Smooth muscle cell (in vitro differentiated cells): ENCODE results near the gene DNAAF1. TPM values are rescaled to one million over a fixed set of nuclear protein-coding genes. Genes with fewer than 3 reads are reported as not detected.

ENCODE experiments used
- DNase-seq: peaks from one replicate; lab custom pipeline; 2025; ENCODE audit not compliant: unreplicated experiment; lab: John Stamatoyannopoulos, UW
- H2AFZ ChIP-seq: fragments of 200-600 bp; sonication (generic); 2 replicates; pipeline ENCODE4 v1.6.0; 2016; ENCODE audit warnings: antibody characterized with exemption, low read depth, mild to moderate bottlenecking
- H3F3A ChIP-seq: fragments of 200-600 bp; sonication (generic); 2 replicates; pipeline ENCODE4 v1.6.0; 2017; ENCODE audit warnings: antibody characterized with exemption, low read depth
- H3K27ac ChIP-seq: fragments of 200-600 bp; sonication (generic); 2 replicates; pipeline ENCODE4 v1.5.1; 2016; ENCODE audit warnings: low read depth, mild to moderate bottlenecking
- H3K27me3 ChIP-seq: fragments of 200-600 bp; sonication (generic); 2 replicates; pipeline ENCODE4 v1.6.1; 2016; ENCODE audit warnings: low read depth, mild to moderate bottlenecking
- H3K36me3 ChIP-seq: fragments of 200-600 bp; sonication (generic); 2 replicates; pipeline ENCODE4 v1.5.1; 2016; ENCODE audit warnings: low read depth
- H3K4me1 ChIP-seq: fragments of 200-600 bp; sonication (generic); 2 replicates; pipeline ENCODE4 v1.5.1; 2016; ENCODE audit warnings: low read depth
- H3K4me2 ChIP-seq: fragments of 200-600 bp; sonication (generic); 2 replicates; pipeline ENCODE4 v1.6.0; 2016; ENCODE audit warnings: mild to moderate bottlenecking
- H3K4me3 ChIP-seq: fragments of 200-600 bp; sonication (generic); 2 replicates; pipeline ENCODE4 v1.5.1; 2016; ENCODE audit warnings: mild to moderate bottlenecking
- H3K79me2 ChIP-seq: fragments of 200-600 bp; sonication (generic); 2 replicates; pipeline ENCODE4 v1.6.0; 2016; ENCODE audit warnings: low read depth, mild to moderate bottlenecking
- H3K9ac ChIP-seq: fragments of 200-600 bp; sonication (generic); 2 replicates; pipeline ENCODE4 v1.6.0; 2016; ENCODE audit warnings: low read depth
- H3K9me3 ChIP-seq: fragments of 200-600 bp; sonication (generic); replicated peaks from 2 replicates; pipeline ENCODE4 v1.5.1; 2016; ENCODE audit warnings: low read depth
- H4K20me1 ChIP-seq: fragments of 200-600 bp; sonication (generic); 2 replicates; pipeline ENCODE4 v1.6.0; 2016; ENCODE audit warnings: low read depth
- WGBS: methylation state at CpG from one replicate; pipeline ENCODE4 v1.1.7; 2016; ENCODE audit warnings: low lambda C conversion rate; 5-methylcytosine and 5-hydroxymethylcytosine counted together
- polyA plus RNA-seq: library from polyadenylated mRNA; unstranded; fragments of >200 nt; fragmentation: Nextera tagmentation; extraction: Ambion mirVana; gene quantifications from 2 replicates; pipeline ENCODE4 v1.2.1, GENCODE V29; 2016
- total RNA-seq: library from RNA; depleted of rRNA; stranded (reverse); fragments of >200 nt; gene quantifications from 2 replicates; pipeline ENCODE4 v1.2.3, GENCODE V29; 2014
- TF ChIP-seq, protein P1 (sequence below): fragments of 200-600 bp; sonication (generic); IDR thresholded peaks from 2 replicates; pipeline ENCODE4 v1.5.1; 2017; ENCODE audit warnings: borderline replicate concordance, mild to moderate bottlenecking, antibody characterized with exemption; ENCODE audit not compliant: insufficient read depth, poor library complexity, severe bottlenecking

Gene DNAAF1
- total and polyA plus RNA-seq, 2 experiments from 2014 or later = 0.09 TPM; not detected in 1

GRCh38 chr16:84205976-84206691 lies 61.0 kb downstream of the DNAAF1 start:
- DNase-seq = no peak

DNA sequence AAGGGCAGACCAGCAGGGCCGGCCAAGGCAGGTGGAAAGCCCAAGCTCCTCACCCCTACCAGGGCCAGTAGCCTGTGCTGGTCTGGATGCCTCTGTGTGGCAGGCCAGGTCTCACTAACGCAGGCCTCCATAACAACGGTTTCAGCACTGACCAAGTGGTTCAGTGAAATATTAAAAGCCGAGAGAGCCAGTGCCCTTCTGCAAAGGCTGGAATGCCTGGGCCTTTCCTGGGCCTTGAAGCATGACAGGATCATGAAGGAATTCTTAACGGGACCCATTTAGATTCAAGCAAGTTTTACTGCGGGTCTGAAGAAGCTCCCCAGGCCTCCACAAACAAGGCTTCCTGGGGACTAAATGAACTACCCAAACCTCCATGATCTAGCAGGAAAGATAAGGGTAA lies 62.1 kb downstream of the DNAAF1 start:
- H3K4me1 ChIP-seq = no peaks in the 10 kb centered on the region
- H3K27me3 ChIP-seq = no peaks in the 10 kb centered on the region
- H2AFZ ChIP-seq = no peak overlapping the region
- TF ChIP-seq, protein P1, sequence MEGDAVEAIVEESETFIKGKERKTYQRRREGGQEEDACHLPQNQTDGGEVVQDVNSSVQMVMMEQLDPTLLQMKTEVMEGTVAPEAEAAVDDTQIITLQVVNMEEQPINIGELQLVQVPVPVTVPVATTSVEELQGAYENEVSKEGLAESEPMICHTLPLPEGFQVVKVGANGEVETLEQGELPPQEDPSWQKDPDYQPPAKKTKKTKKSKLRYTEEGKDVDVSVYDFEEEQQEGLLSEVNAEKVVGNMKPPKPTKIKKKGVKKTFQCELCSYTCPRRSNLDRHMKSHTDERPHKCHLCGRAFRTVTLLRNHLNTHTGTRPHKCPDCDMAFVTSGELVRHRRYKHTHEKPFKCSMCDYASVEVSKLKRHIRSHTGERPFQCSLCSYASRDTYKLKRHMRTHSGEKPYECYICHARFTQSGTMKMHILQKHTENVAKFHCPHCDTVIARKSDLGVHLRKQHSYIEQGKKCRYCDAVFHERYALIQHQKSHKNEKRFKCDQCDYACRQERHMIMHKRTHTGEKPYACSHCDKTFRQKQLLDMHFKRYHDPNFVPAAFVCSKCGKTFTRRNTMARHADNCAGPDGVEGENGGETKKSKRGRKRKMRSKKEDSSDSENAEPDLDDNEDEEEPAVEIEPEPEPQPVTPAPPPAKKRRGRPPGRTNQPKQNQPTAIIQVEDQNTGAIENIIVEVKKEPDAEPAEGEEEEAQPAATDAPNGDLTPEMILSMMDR = no peak
- H3K9ac ChIP-seq = no peak overlapping the region
- H3K4me3 ChIP-seq = no peak overlapping the region
- no peaks in the 10 kb centered on the region for H4K20me1 ChIP-seq
- WGBS = 51% methylated on average over 6 of the region's 6 CpGs
- H3K36me3 ChIP-seq = no peaks in the 10 kb centered on the region
- no peak overlapping the region for H3K27ac ChIP-seq
- H3K4me2 ChIP-seq = no peak overlapping the region
- H3K79me2 ChIP-seq = no peaks in the 10 kb centered on the region
- H3F3A ChIP-seq = no peaks in the 10 kb centered on the region
- DNase-seq = no peak
- H3K9me3 ChIP-seq = no peaks in the 10 kb centered on the region

More at GRCh38 chr16:84205976-84206691, 61.0 kb downstream of the DNAAF1 start:
- Histone ChIP-seq H3K27ac (no peak overlapping the region), H2AFZ (no peak overlapping the region), H3F3A (no peaks in the 10 kb centered on the region), H3K9me3 (no peaks in the 10 kb centered on the region), H4K20me1 (no peaks in the 10 kb centered on the region), H3K4me3 (no peak overlapping the region), H3K4me2 (no peak overlapping the region), H3K36me3 (no peaks in the 10 kb centered on the region), H3K9ac (no peak overlapping the region), H3K4me1 (no peaks in the 10 kb centered on the region), H3K27me3 (no peaks in the 10 kb centered on the region), H3K79me2 (no peaks in the 10 kb centered on the region)
- TF ChIP-seq, protein P1 = no peak
- WGBS = 92% methylated on average over 18 of the region's 18 CpGs

GRCh38 chr16:84207879-84208278 lies 62.8 kb downstream of the DNAAF1 start:
- Histone ChIP-seq H3K4me1 (no peaks in the 10 kb centered on the region), H3K79me2 (no peaks in the 10 kb centered on the region), H3K36me3 (no peaks in the 10 kb centered on the region), H2AFZ (no peak overlapping the region), H3K4me2 (no peak overlapping the region), H4K20me1 (no peaks in the 10 kb centered on the region), H3K4me3 (no peak overlapping the region), H3K9ac (no peak overlapping the region), H3K27me3 (no peaks in the 10 kb centered on the region), H3K27ac (no peak overlapping the region), H3F3A (no peaks in the 10 kb centered on the region), H3K9me3 (no peaks in the 10 kb centered on the region)
- TF ChIP-seq, protein P1 = no peak
- whole genome bisulfite sequencing = 83% methylated on average over 8 of the region's 8 CpGs
- DNase-seq = no peak

- Histone ChIP-seq H3K4me1 (no peaks in the 10 kb centered on the region), H2AFZ (no peak overlapping the region), H3F3A (no peaks in the 10 kb centered on the region), H3K27me3 (no peaks in the 10 kb centered on the region), H3K27ac (no peak overlapping the region), H3K79me2 (no peaks in the 10 kb centered on the region), H3K9me3 (no peaks in the 10 kb centered on the region), H3K4me3 (no peak overlapping the region), H4K20me1 (no peaks in the 10 kb centered on the region), H3K36me3 (no peaks in the 10 kb centered on the region), H3K9ac (no peak overlapping the region), H3K4me2 (no peak overlapping the region)
- TF ChIP-seq, protein P1 = no peak
- no peak for DNase-seq
- 78% methylated on average over 2 of the region's 2 CpGs for WGBS
Measured at GRCh38 chr16:84209989-84210388, 64.9 kb downstream of the DNAAF1 start.
